Loucy (cell line): Measurements from ENCODE around the gene XRN2.

Experiments used
- H2AFZ ChIP-seq: fragments of 200-600 bp; sonication (generic); 2 replicates; pipeline ENCODE4 v1.6.0; 2016; ENCODE audit warnings: antibody characterized with exemption, mild to moderate bottlenecking, low read length, moderate library complexity
- H3F3A ChIP-seq: fragments of 200-600 bp; 2 replicates; pipeline ENCODE4 v1.6.0; 2016; ENCODE audit warnings: antibody characterized with exemption, low read depth, mild to moderate bottlenecking
- H3K27me3 ChIP-seq: fragments of 200-600 bp; sonication (generic); 2 replicates; pipeline ENCODE4 v1.6.1; 2014; ENCODE audit warnings: low read length, mild to moderate bottlenecking; ENCODE audit not compliant: insufficient read depth, poor library complexity, severe bottlenecking
- H3K36me3 ChIP-seq: fragments of 200-600 bp; sonication (generic); 2 replicates; pipeline ENCODE4 v1.6.1; 2016; ENCODE audit warnings: low read length; ENCODE audit not compliant: insufficient read depth
- H3K4me1 ChIP-seq: fragments of 200-600 bp; sonication (generic); 2 replicates; pipeline ENCODE4 v1.5.1; 2014; ENCODE audit warnings: low read length, mild to moderate bottlenecking; ENCODE audit not compliant: insufficient read depth, poor library complexity, severe bottlenecking
- H3K4me2 ChIP-seq: fragments of 200-600 bp; sonication (generic); 2 replicates; pipeline ENCODE4 v1.6.0; 2014; ENCODE audit warnings: antibody characterized with exemption, low read length, low read depth, mild to moderate bottlenecking; ENCODE audit not compliant: poor library complexity, severe bottlenecking
- H3K4me3 ChIP-seq: fragments of 200-600 bp; sonication (generic); 2 replicates; pipeline ENCODE4 v1.5.1; 2014; ENCODE audit warnings: low read length, mild to moderate bottlenecking, mixed read lengths; ENCODE audit not compliant: poor library complexity, severe bottlenecking
- H3K79me2 ChIP-seq: fragments of 200-600 bp; sonication (generic); 2 replicates; pipeline ENCODE4 v1.6.1; 2014; ENCODE audit warnings: low read length; ENCODE audit not compliant: insufficient read depth
- H3K9ac ChIP-seq: fragments of 200-600 bp; sonication (generic); 2 replicates; pipeline ENCODE4 v1.6.0; 2014; ENCODE audit warnings: mild to moderate bottlenecking, low read depth, low read length, moderate library complexity; ENCODE audit not compliant: poor library complexity, severe bottlenecking
- H3K9me2 ChIP-seq: fragments of 200-600 bp; sonication (generic); replicated peaks from 2 replicates; pipeline ENCODE4 v1.6.1; 2016; ENCODE audit warnings: low read depth, low read length, mixed read lengths
- H3K9me3 ChIP-seq: fragments of 200-600 bp; sonication (generic); 2 replicates; pipeline ENCODE4 v1.6.1; 2014; ENCODE audit warnings: mild to moderate bottlenecking, antibody characterized with exemption, low read length, low read depth; ENCODE audit not compliant: insufficient read depth
- H4K20me1 ChIP-seq: fragments of 200-600 bp; sonication (generic); 2 replicates; pipeline ENCODE4 v1.6.0; 2014; ENCODE audit warnings: antibody characterized with exemption, low read length, mild to moderate bottlenecking; ENCODE audit not compliant: insufficient read depth, poor library complexity, severe bottlenecking
- CTCF ChIP-seq: fragments of 200-600 bp; sonication (generic); conservative IDR thresholded peaks from 2 replicates; pipeline ENCODE4 v1.5.1; 2014; ENCODE audit warnings: mild to moderate bottlenecking, antibody characterized with exemption, low read length
- EZH2phosphoT487 ChIP-seq: fragments of 200-600 bp; IDR thresholded peaks from 2 replicates; pipeline ENCODE4 v1.6.1; 2018; ENCODE audit warnings: antibody characterized with exemption, mild to moderate bottlenecking, moderate library complexity, borderline replicate concordance

Gene XRN2

GRCh38 chr20:21381619-21382018 is 78.5 kb downstream of the XRN2 start:
- H3K27me3 ChIP-seq: no peaks in the 10 kb centered on the region
- H3K9me2 ChIP-seq: no peaks in the 10 kb centered on the region
- no peaks in the 10 kb centered on the region for H3K4me1 ChIP-seq
- H2AFZ ChIP-seq: no peak overlapping the region
- H3K4me2 ChIP-seq: no peak overlapping the region
- peaks cover 17% of the 10 kb centered on the region; the same call in 1 of the 2 replicates for H3K79me2 ChIP-seq
- no peaks in the 10 kb centered on the region for H3K9me3 ChIP-seq
- H4K20me1 ChIP-seq: peaks cover 13% of the 10 kb centered on the region
- no peaks in the 10 kb centered on the region for H3F3A ChIP-seq
- H3K9ac ChIP-seq: no peak overlapping the region
- peaks cover 85% of the 10 kb centered on the region for H3K36me3 ChIP-seq
- TF ChIP-seq EZH2phosphoT487 (no peak), CTCF (no peak)
- no peak overlapping the region for H3K4me3 ChIP-seq

GRCh38 chr20:21384308-21384892 is 81.3 kb downstream of the XRN2 start:
- H3K4me1 ChIP-seq: no peaks in the 10 kb centered on the region

GRCh38 chr20:21386111-21386510 is 83.0 kb downstream of the XRN2 start:
- TF ChIP-seq EZH2phosphoT487 (no peak), CTCF (no peak)
- H3F3A ChIP-seq: no peaks in the 10 kb centered on the region
- no peaks in the 10 kb centered on the region for H3K9me3 ChIP-seq
- peaks cover 89% of the 10 kb centered on the region for H3K36me3 ChIP-seq
- H3K9ac ChIP-seq: no peak overlapping the region
- H3K4me3 ChIP-seq: no peak overlapping the region
- no peaks in the 10 kb centered on the region for H3K79me2 ChIP-seq
- no peak overlapping the region for H2AFZ ChIP-seq
- H3K9me2 ChIP-seq: no peaks in the 10 kb centered on the region
- no peaks in the 10 kb centered on the region for H3K4me1 ChIP-seq
- H3K27me3 ChIP-seq: no peaks in the 10 kb centered on the region
- H3K4me2 ChIP-seq: no peak overlapping the region
- H4K20me1 ChIP-seq: no peaks in the 10 kb centered on the region

More at GRCh38 chr20:21384308-21384892, 81.3 kb downstream of the XRN2 start:
- Histone ChIP-seq H3K4me3 (no peak overlapping the region), H3K79me2 (peaks cover 7% of the 10 kb centered on the region; the same call in 1 of the 2 replicates), H2AFZ (no peak overlapping the region), H3K9me3 (no peaks in the 10 kb centered on the region), H3K4me2 (no peak overlapping the region), H3F3A (no peaks in the 10 kb centered on the region), H3K9me2 (no peaks in the 10 kb centered on the region), H3K9ac (no peak overlapping the region), H3K36me3 (peaks cover 88% of the 10 kb centered on the region), H4K20me1 (peaks cover 6% of the 10 kb centered on the region), H3K27me3 (no peaks in the 10 kb centered on the region)
- no peak for TF ChIP-seq EZH2phosphoT487

- H2AFZ ChIP-seq: no peak overlapping the region
- no peak overlapping the region for H3K4me2 ChIP-seq
- H3K4me1 ChIP-seq: no peaks in the 10 kb centered on the region
- no peaks in the 10 kb centered on the region for H3F3A ChIP-seq
- TF ChIP-seq CTCF (no peak), EZH2phosphoT487 (no peak)
- no peak overlapping the region for H3K9ac ChIP-seq
- H3K9me2 ChIP-seq: no peaks in the 10 kb centered on the region
- H3K79me2 ChIP-seq: no peaks in the 10 kb centered on the region
- no peak overlapping the region for H3K4me3 ChIP-seq
- no peaks in the 10 kb centered on the region for H4K20me1 ChIP-seq
- H3K36me3 ChIP-seq: peaks cover 75% of the 10 kb centered on the region
- no peaks in the 10 kb centered on the region for H3K27me3 ChIP-seq
- no peaks in the 10 kb centered on the region for H3K9me3 ChIP-seq
Measured at GRCh38 chr20:21387528-21387927, 84.4 kb downstream of the XRN2 start.
